Duodenal mucosa (tissue), 2 donors: Measurements from ENCODE around the gene RAPGEF3.

ENCODE experiments used
- H3K27ac ChIP-seq: one replicate; pipeline ENCODE4 v1.7.0; 2013; ENCODE audit warnings: low read depth, low read length
- H3K27me3 ChIP-seq, 2 donors: one replicate each; pipeline ENCODE4 v1.7.0; 2013; ENCODE audit warnings: low read length in 2 of 2, control low read depth in 1 of 2; ENCODE audit not compliant: insufficient read depth in 2 of 2, control insufficient read depth in 1 of 2
- H3K36me3 ChIP-seq, 2 donors: one replicate each; pipeline ENCODE4 v1.7.0; 2013; ENCODE audit warnings: low read length in 2 of 2, control low read depth in 1 of 2; ENCODE audit not compliant: insufficient read depth in 2 of 2, control insufficient read depth in 1 of 2
- H3K4me1 ChIP-seq, 2 donors: one replicate each; pipeline ENCODE4 v1.7.0; 2013; ENCODE audit warnings: low read length in 2 of 2, control low read depth in 1 of 2; ENCODE audit not compliant: insufficient read depth in 2 of 2, control insufficient read depth in 1 of 2
- H3K4me3 ChIP-seq, 2 donors: one replicate each; pipeline ENCODE4 v1.7.0; 2013; ENCODE audit warnings: low read length in 2 of 2, low read depth in 1 of 2
- H3K9ac ChIP-seq, 2 donors: one replicate each; pipeline ENCODE4 v1.7.0; 2013; ENCODE audit warnings: low read length in 2 of 2, low read depth in 1 of 2
- H3K9me3 ChIP-seq, 2 donors: one replicate each; pipeline ENCODE4 v1.7.0; 2013; ENCODE audit warnings: low read length in 2 of 2, control low read depth in 1 of 2; ENCODE audit not compliant: control insufficient read depth in 1 of 2

Gene RAPGEF3

DNA sequence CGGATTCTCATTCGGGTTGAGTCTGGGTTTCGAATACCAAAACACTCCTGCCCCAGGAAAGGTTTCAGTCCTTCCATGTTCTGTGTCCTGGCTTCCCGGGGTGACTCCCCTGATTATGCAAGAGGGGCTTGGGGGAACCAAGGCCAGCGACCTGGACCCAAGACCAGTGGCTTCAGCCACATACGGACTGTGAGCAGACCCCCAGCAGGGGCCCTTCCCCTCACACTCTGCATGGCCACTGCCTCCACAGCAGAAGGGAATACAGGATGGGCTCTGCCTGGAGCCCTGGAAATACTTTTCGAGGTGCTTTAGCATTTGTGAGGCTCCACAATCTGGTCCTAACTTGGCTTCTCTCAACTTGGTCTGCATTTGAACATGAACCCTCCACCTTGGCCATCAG is 41.9 kb upstream of the RAPGEF3 start:
- H3K9me3 ChIP-seq: no peaks in the 10 kb centered on the region
- peaks cover 0 to 20% of the 10 kb centered on the region in 2 donors for H3K36me3 ChIP-seq
- no peak overlapping the region for H3K27ac ChIP-seq
- no peak overlapping the region for H3K9ac ChIP-seq
- peaks cover 30 to 46% of the 10 kb centered on the region in 2 donors for H3K4me1 ChIP-seq
- H3K4me3 ChIP-seq: no peak overlapping the region
- H3K27me3 ChIP-seq: no peaks in the 10 kb centered on the region

GRCh38 chr12:47799357-47799955 is 40.8 kb upstream of the RAPGEF3 start:
- H3K9ac ChIP-seq: no peak overlapping the region

DNA sequence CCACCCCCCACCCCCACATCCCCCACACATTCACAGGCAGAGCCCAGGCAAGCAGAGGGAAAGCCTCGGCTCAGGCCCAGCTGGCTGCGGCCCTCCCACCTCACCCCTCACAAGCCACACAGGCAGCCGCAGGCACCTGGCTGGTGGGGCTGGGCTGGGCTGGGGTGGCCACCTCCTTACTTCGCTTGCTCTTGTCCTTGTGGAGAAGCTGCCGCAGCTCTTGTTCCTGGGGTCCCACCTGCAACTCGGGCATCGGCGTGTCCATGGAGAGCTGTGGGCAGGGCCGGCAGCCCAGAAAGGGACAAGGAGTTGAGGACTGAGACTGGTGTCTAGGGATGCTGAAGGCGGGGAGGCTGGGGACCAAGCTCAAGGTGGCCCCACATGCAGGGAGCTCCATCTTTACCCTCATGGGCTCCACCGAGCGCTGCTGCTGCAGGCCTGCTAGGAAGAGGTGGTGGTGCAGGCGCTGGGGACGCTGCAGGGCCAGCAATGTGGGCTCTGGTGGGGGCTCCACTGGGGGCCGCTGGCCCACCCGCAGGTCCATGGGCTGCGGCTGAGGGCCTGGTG is 39.8 kb upstream of the RAPGEF3 start:
- H3K9ac ChIP-seq: no peak overlapping the region
- no peaks in the 10 kb centered on the region for H3K9me3 ChIP-seq
- peaks cover 21 to 33% of the 10 kb centered on the region in 2 donors for H3K4me1 ChIP-seq
- peaks cover 6 to 34% of the 10 kb centered on the region in 2 donors for H3K36me3 ChIP-seq
- no peak overlapping the region for H3K4me3 ChIP-seq
- H3K27me3 ChIP-seq: no peaks in the 10 kb centered on the region
- no peak overlapping the region for H3K27ac ChIP-seq

More at GRCh38 chr12:47799357-47799955, 40.8 kb upstream of the RAPGEF3 start:
- Histone ChIP-seq H3K27ac (peak overlapping the region; percentile 32), H3K4me3 (no peak overlapping the region), H3K27me3 (no peaks in the 10 kb centered on the region), H3K9me3 (no peaks in the 10 kb centered on the region), H3K36me3 (peaks cover 2 to 26% of the 10 kb centered on the region in 2 donors), H3K4me1 (peaks cover 27 to 42% of the 10 kb centered on the region in 2 donors)

GRCh38 chr12:47797441-47797840 is 38.8 kb upstream of the RAPGEF3 start:
- no peak overlapping the region for H3K4me3 ChIP-seq
- H3K27me3 ChIP-seq: no peaks in the 10 kb centered on the region
- H3K27ac ChIP-seq: no peak overlapping the region
- H3K9me3 ChIP-seq: no peaks in the 10 kb centered on the region
- peaks cover 12 to 23% of the 10 kb centered on the region in 2 donors for H3K4me1 ChIP-seq
- peaks cover 6 to 43% of the 10 kb centered on the region in 2 donors for H3K36me3 ChIP-seq
- H3K9ac ChIP-seq: no peak overlapping the region

GRCh38 chr12:47795814-47796411 is 37.2 kb upstream of the RAPGEF3 start:
- H3K4me3 ChIP-seq: no peak overlapping the region
- no peak overlapping the region for H3K9ac ChIP-seq
- peaks cover 0 to 10% of the 10 kb centered on the region in 2 donors for H3K4me1 ChIP-seq
- H3K36me3 ChIP-seq: peaks cover 6 to 53% of the 10 kb centered on the region in 2 donors
- no peak overlapping the region for H3K27ac ChIP-seq
- no peaks in the 10 kb centered on the region for H3K9me3 ChIP-seq
- no peaks in the 10 kb centered on the region for H3K27me3 ChIP-seq

GRCh38 chr12:47795121-47795813 is 36.6 kb upstream of the RAPGEF3 start:
- no peak overlapping the region for H3K4me3 ChIP-seq
- H3K9ac ChIP-seq: no peak overlapping the region
- H3K36me3 ChIP-seq: peaks cover 6 to 59% of the 10 kb centered on the region in 2 donors
- no peak overlapping the region for H3K27ac ChIP-seq
- no peaks in the 10 kb centered on the region for H3K27me3 ChIP-seq
- peaks cover 0 to 10% of the 10 kb centered on the region in 2 donors for H3K4me1 ChIP-seq
- no peaks in the 10 kb centered on the region for H3K9me3 ChIP-seq

DNA sequence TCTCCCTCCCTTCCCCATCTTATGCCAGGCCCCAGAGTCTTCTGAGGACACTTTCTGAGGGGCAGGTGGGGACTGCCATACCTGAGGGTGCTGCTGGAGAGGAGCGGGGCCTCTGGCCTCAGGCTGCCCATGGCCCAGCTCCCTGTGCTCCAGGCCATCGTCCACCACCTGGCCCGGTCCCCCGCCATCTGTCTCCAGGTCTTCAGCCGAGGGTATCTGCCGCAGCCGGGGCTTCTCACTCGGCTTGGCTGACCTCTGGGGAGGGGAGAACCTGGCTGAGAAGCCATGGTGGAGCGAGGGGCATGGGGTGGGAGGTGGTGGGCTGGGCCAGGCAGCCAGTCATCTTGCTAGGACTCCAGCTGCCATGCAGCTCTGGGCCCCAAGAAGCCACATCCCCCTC is 36.0 kb upstream of the RAPGEF3 start:
- no peak overlapping the region for H3K9ac ChIP-seq
- H3K4me3 ChIP-seq: no peak overlapping the region
- peaks cover 6 to 63% of the 10 kb centered on the region in 2 donors for H3K36me3 ChIP-seq
- no peaks in the 10 kb centered on the region for H3K27me3 ChIP-seq
- no peak overlapping the region for H3K27ac ChIP-seq
- H3K4me1 ChIP-seq: peaks cover 0 to 6% of the 10 kb centered on the region in 2 donors
- no peaks in the 10 kb centered on the region for H3K9me3 ChIP-seq

DNA sequence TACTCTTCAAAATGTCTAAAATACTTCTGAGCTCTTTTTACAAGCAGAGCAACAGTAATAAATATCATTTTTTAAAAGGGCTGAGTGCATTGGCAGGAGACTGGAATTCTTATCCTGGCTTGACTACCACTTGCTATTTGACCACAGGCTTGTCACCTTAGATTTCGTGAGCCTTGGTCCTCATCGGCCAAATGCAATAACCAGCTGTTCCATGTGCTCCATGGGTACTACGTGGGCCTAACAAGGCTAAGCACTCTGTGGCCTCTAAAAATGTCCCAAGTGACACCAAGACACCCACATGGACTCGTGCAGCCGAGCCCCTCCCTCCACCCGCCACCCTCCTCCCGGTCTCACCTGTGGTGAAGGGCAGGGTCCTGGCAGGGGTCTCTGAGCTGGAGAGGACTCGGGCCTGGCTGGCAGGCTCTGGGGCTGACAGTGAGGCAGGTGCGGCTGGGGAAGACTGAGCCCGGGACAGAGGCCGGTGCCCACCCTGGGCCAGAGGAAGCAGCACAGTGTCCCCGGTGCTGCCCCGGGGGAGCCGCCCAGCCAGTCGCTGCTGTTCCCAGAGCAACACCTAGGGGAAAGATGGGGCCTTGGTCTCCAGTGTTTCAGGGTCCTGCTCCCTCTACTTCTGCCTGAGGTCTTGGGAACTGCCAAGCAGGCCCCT is 34.5 kb upstream of the RAPGEF3 start:
- H3K27ac ChIP-seq: no peak overlapping the region
- H3K4me3 ChIP-seq: no peak overlapping the region
- peaks cover 6 to 78% of the 10 kb centered on the region in 2 donors for H3K36me3 ChIP-seq
- no peaks in the 10 kb centered on the region for H3K9me3 ChIP-seq
- H3K9ac ChIP-seq: no peak overlapping the region
- H3K4me1 ChIP-seq: no peaks in the 10 kb centered on the region
- H3K27me3 ChIP-seq: no peaks in the 10 kb centered on the region

DNA sequence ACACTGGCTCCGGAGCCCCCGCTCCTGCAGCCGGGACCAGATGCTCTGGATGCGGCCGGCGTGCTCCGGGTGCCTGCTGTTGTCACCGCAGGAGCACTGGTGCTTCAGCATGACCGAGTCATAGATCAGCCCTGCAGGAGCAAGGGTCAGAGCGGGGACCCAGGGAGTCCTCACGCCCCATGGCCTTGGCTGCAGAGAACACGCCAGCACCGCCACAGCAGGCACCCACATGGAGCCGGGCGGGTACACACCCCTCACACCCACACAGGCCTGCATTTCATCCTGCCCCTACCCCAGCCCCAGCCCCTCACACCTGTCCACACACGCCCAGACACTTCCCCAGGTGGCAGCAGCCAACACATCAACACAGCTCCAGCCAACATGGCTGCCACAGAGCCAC is 33.2 kb upstream of the RAPGEF3 start:
- Histone ChIP-seq H3K4me3 (no peak overlapping the region), H3K27me3 (no peaks in the 10 kb centered on the region), H3K9ac (no peak overlapping the region), H3K36me3 (peaks cover 18 to 78% of the 10 kb centered on the region in 2 donors), H3K9me3 (no peaks in the 10 kb centered on the region), H3K4me1 (peaks cover 0 to 1% of the 10 kb centered on the region in 2 donors), H3K27ac (no peak overlapping the region)
